Cardiac muscle cell (in vitro differentiated cells and primary cell): ENCODE data around the gene LKAAEAR1. TPM values are rescaled to one million over a fixed set of nuclear protein-coding genes. Genes with fewer than 3 reads are reported as not detected.
"Not testable (repeated sequence)": the region's sequence is repeated elsewhere in the genome, so short reads cannot be mapped to it uniquely, and the experiment has no call there.

Source experiments
- DNase-seq, 2 donors: peaks; one replicate each; pipeline versions ENCODE4 v3.0.0 to v3.0.0-alpha.2; 2010 to 2017; ENCODE audit warnings: low read depth in 1 of 2, low spot score in 1 of 2
- H3K27ac ChIP-seq: fragments of 200-600 bp; sonication (generic); 2 replicates; pipeline ENCODE4 v1.5.1; 2016
- H3K27me3 ChIP-seq: fragments of 200-600 bp; sonication (generic); 2 replicates; pipeline ENCODE4 v1.6.0; 2016; ENCODE audit warnings: control low read depth
- H3K36me3 ChIP-seq: fragments of 200-600 bp; sonication (generic); 2 replicates; pipeline ENCODE4 v1.5.1; 2016; ENCODE audit warnings: control low read depth
- H3K4me1 ChIP-seq: fragments of 200-600 bp; sonication (generic); 2 replicates; pipeline ENCODE4 v1.8.1; 2017; ENCODE audit warnings: low read depth, mild to moderate bottlenecking, mixed run types
- H3K4me3 ChIP-seq: fragments of 200-600 bp; sonication (generic); 2 replicates; pipeline ENCODE4 v1.5.1; 2016; ENCODE audit warnings: mild to moderate bottlenecking
- H3K9me3 ChIP-seq: fragments of 200-600 bp; sonication (generic); 2 replicates; pipeline ENCODE4 v1.5.1; 2017; ENCODE audit warnings: low read depth, mild to moderate bottlenecking, control low read depth
- CTCF ChIP-seq: IDR thresholded peaks from 2 replicates; pipeline ENCODE4 v1.5.1; 2012; ENCODE audit warnings: low read depth, mild to moderate bottlenecking, low read length
- polyA plus RNA-seq: library from polyadenylated mRNA; unstranded; fragments of >200 nt; fragmentation: Nextera tagmentation; extraction: Ambion mirVana; gene quantifications from 2 replicates; pipeline ENCODE4 v1.2.1, GENCODE V29; 2016
- total RNA-seq: library from RNA; depleted of rRNA; stranded (reverse); fragments of >200 nt; gene quantifications from 2 replicates; pipeline ENCODE4 v1.2.3, GENCODE V29; 2016

Gene LKAAEAR1
- total RNA-seq (0.21 and 5.6 TPM in 2 replicates), polyA plus RNA-seq (0.47 and 2.2 TPM in 2 replicates)

- H3K4me1 ChIP-seq = peaks cover 15% of the 10 kb centered on the region
- no peak for TF ChIP-seq CTCF
- H3K27me3 ChIP-seq = peaks cover 43% of the 10 kb centered on the region
- H3K36me3 ChIP-seq = no peaks in the 10 kb centered on the region
- peak within 1 kb of the TSS; percentile 48 for H3K4me3 ChIP-seq
- no peak for DNase-seq
- no peak within 1 kb of the TSS for H3K27ac ChIP-seq
- no peaks in the 10 kb centered on the region for H3K9me3 ChIP-seq
These were observed at the start of gene LKAAEAR1 for GRCh38 chr20:64083804-64084684. Gene LKAAEAR1 (minus strand): TSS chr20:64084398. CDS start chr20:64084219, 179 bp downstream.

- no peak overlapping the region for H3K27ac ChIP-seq
- no peaks in the 10 kb centered on the region for H3K27me3 ChIP-seq
- H3K36me3 ChIP-seq = no peaks in the 10 kb centered on the region
- H3K4me1 ChIP-seq = no peaks in the 10 kb centered on the region
- peak; percentile 8 for TF ChIP-seq CTCF
- DNase-seq = peak in 1 of 2 donors; percentile 8
- H3K9me3 ChIP-seq = no peaks in the 10 kb centered on the region
- no peak overlapping the region for H3K4me3 ChIP-seq
These were observed 47.2 kb upstream of the LKAAEAR1 start for GRCh38 chr20:64131406-64131805.

GRCh38 chr20:64130876-64131275, 46.7 kb upstream of the LKAAEAR1 start:
- Histone ChIP-seq H3K27ac (no peak overlapping the region), H3K4me3 (no peak overlapping the region), H3K27me3 (no peaks in the 10 kb centered on the region), H3K9me3 (no peaks in the 10 kb centered on the region), H3K4me1 (no peaks in the 10 kb centered on the region), H3K36me3 (no peaks in the 10 kb centered on the region)
- DNase-seq = no peak
- no peak for TF ChIP-seq CTCF

- no peak overlapping the region for H3K4me3 ChIP-seq
- H3K9me3 ChIP-seq = no peaks in the 10 kb centered on the region
- H3K27me3 ChIP-seq = no peaks in the 10 kb centered on the region
- H3K4me1 ChIP-seq = no peaks in the 10 kb centered on the region
- no peak overlapping the region for H3K27ac ChIP-seq
- no peak for TF ChIP-seq CTCF
- no peak for DNase-seq
- H3K36me3 ChIP-seq = no peaks in the 10 kb centered on the region
These were observed 46.1 kb upstream of the LKAAEAR1 start for GRCh38 chr20:64130271-64130670.

GRCh38 chr20:64129146-64129782, 45.1 kb upstream of the LKAAEAR1 start:
- no peak for DNase-seq
- TF ChIP-seq CTCF = no peak
- Histone ChIP-seq H3K27me3 (no peaks in the 10 kb centered on the region), H3K9me3 (no peaks in the 10 kb centered on the region), H3K4me1 (no peaks in the 10 kb centered on the region), H3K36me3 (no peaks in the 10 kb centered on the region), H3K27ac (no peak overlapping the region), H3K4me3 (no peak overlapping the region)

GRCh38 chr20:64123517-64123916, 39.3 kb upstream of the LKAAEAR1 start:
- DNase-seq, H3K4me1 ChIP-seq, H3K4me3 ChIP-seq, H3K9me3 ChIP-seq, H3K27ac ChIP-seq, H3K36me3 ChIP-seq: not testable (repeated sequence)
- peaks cover 10% of the 10 kb centered on the region for H3K27me3 ChIP-seq

- H3K4me3 ChIP-seq, DNase-seq, H3K9me3 ChIP-seq, H3K27ac ChIP-seq, H3K36me3 ChIP-seq, H3K4me1 ChIP-seq: not testable (repeated sequence)
- peaks cover 10% of the 10 kb centered on the region for H3K27me3 ChIP-seq
These were observed 38.7 kb upstream of the LKAAEAR1 start for GRCh38 chr20:64122927-64123326.
